Activated naive CD4-positive, alpha-beta T cell treated with anti-CD3 and anti-CD28 coated beads, Interleukin-2, amount 50 U/mL, for 24 hours (primary cell): ENCODE data around the gene HAUS5.
"Not testable (repeated sequence)": the region's sequence is repeated elsewhere in the genome, so short reads cannot be mapped to it uniquely, and the experiment has no call there.

Experiments
- H3K27ac Mint-ChIP-seq: one replicate; pipeline ENCODE4 v1.8.0; 2021; ENCODE audit warnings: mild to moderate bottlenecking, mixed read lengths
- H3K27me3 Mint-ChIP-seq: one replicate; pipeline ENCODE4 v1.8.0; 2021; ENCODE audit warnings: mixed read lengths
- H3K36me3 Mint-ChIP-seq: one replicate; pipeline ENCODE4 v1.8.0; 2021; ENCODE audit warnings: mixed read lengths
- H3K4me1 Mint-ChIP-seq: one replicate; pipeline ENCODE4 v1.8.0; 2021; ENCODE audit warnings: mixed read lengths
- H3K4me3 Mint-ChIP-seq: one replicate; pipeline ENCODE4 v1.8.0; 2021; ENCODE audit warnings: mild to moderate bottlenecking, mixed read lengths
- H3K9me3 Mint-ChIP-seq: one replicate; pipeline ENCODE4 v1.8.0; 2021; ENCODE audit warnings: mixed read lengths

HAUS5 gene

GRCh38 chr19:35612559-35613321, at the start of gene HAUS5:
Gene HAUS5, plus strand, starts transcription at chr19:35612735. Its CDS starts 60 bp downstream, at chr19:35612795.
- Mint-ChIP-seq H3K36me3 (peaks cover 3% of the 10 kb centered on the region), H3K27me3 (no peaks in the 10 kb centered on the region), H3K9me3 (peaks cover 6% of the 10 kb centered on the region), H3K4me1 (peaks cover 32% of the 10 kb centered on the region), H3K27ac (peak within 1 kb of the TSS; percentile 98), H3K4me3 (peak within 1 kb of the TSS; percentile 89)

- Mint-ChIP-seq H3K27me3 (peaks cover 35% of the 10 kb centered on the region), H3K36me3 (peaks cover 2% of the 10 kb centered on the region), H3K4me1 (peaks cover 4% of the 10 kb centered on the region), H3K9me3 (no peaks in the 10 kb centered on the region), H3K27ac (no peak overlapping the region), H3K4me3 (no peak overlapping the region)
These were observed 49.8 kb upstream of the HAUS5 start for GRCh38 chr19:35562776-35563175.

GRCh38 chr19:35563207-35563829, 49.2 kb upstream of the HAUS5 start, which contains the start of gene ATP4A:
Gene ATP4A, minus strand, starts transcription at chr19:35563658. Its CDS starts 29 bp downstream, at chr19:35563629.
- Mint-ChIP-seq H3K27ac (no peak within 1 kb of the TSS), H3K4me3 (no peak within 1 kb of the TSS), H3K9me3 (no peaks in the 10 kb centered on the region), H3K36me3 (peaks cover 2% of the 10 kb centered on the region), H3K4me1 (peaks cover 4% of the 10 kb centered on the region), H3K27me3 (peaks cover 34% of the 10 kb centered on the region)

GRCh38 chr19:35565016-35565856, 47.3 kb upstream of the HAUS5 start:
- Mint-ChIP-seq H3K4me1 (no peaks in the 10 kb centered on the region), H3K9me3 (no peaks in the 10 kb centered on the region), H3K27ac (no peak overlapping the region), H3K4me3 (no peak overlapping the region), H3K27me3 (peaks cover 28% of the 10 kb centered on the region), H3K36me3 (peaks cover 2% of the 10 kb centered on the region)

- H3K4me1 Mint-ChIP-seq = no peaks in the 10 kb centered on the region
- peaks cover 2% of the 10 kb centered on the region for H3K36me3 Mint-ChIP-seq
- no peak overlapping the region for H3K27ac Mint-ChIP-seq
- H3K27me3 Mint-ChIP-seq = peaks cover 17% of the 10 kb centered on the region
- no peak overlapping the region for H3K4me3 Mint-ChIP-seq
- no peaks in the 10 kb centered on the region for H3K9me3 Mint-ChIP-seq
These were observed 45.8 kb upstream of the HAUS5 start for GRCh38 chr19:35566738-35567137.

- no peak overlapping the region for H3K27ac Mint-ChIP-seq
- H3K36me3 Mint-ChIP-seq = no peaks in the 10 kb centered on the region
- peaks cover 6% of the 10 kb centered on the region for H3K27me3 Mint-ChIP-seq
- no peak overlapping the region for H3K4me3 Mint-ChIP-seq
- no peaks in the 10 kb centered on the region for H3K9me3 Mint-ChIP-seq
- no peaks in the 10 kb centered on the region for H3K4me1 Mint-ChIP-seq
These were observed 43.2 kb upstream of the HAUS5 start for GRCh38 chr19:35569281-35569781.

- Mint-ChIP-seq H3K4me1 (no peaks in the 10 kb centered on the region), H3K27me3 (peaks cover 5% of the 10 kb centered on the region), H3K36me3 (peaks cover 6% of the 10 kb centered on the region), H3K9me3 (peaks cover 11% of the 10 kb centered on the region), H3K4me3 (no peak overlapping the region), H3K27ac (no peak overlapping the region)
These were observed 41.0 kb upstream of the HAUS5 start for GRCh38 chr19:35571406-35571965.

- no peak overlapping the region for H3K27ac Mint-ChIP-seq
- peaks cover 17% of the 10 kb centered on the region for H3K9me3 Mint-ChIP-seq
- H3K4me1 Mint-ChIP-seq = no peaks in the 10 kb centered on the region
- peaks cover 12% of the 10 kb centered on the region for H3K36me3 Mint-ChIP-seq
- no peak overlapping the region for H3K4me3 Mint-ChIP-seq
- H3K27me3 Mint-ChIP-seq = peaks cover 4% of the 10 kb centered on the region
These were observed 34.6 kb upstream of the HAUS5 start for GRCh38 chr19:35577918-35578317.

GRCh38 chr19:35578707-35579106, 33.8 kb upstream of the HAUS5 start:
- H3K27ac Mint-ChIP-seq = no peak overlapping the region

GRCh38 chr19:35582760-35583159, 29.8 kb upstream of the HAUS5 start:
- no peaks in the 10 kb centered on the region for H3K4me1 Mint-ChIP-seq
- no peaks in the 10 kb centered on the region for H3K9me3 Mint-ChIP-seq
- no peak overlapping the region for H3K4me3 Mint-ChIP-seq
- H3K36me3 Mint-ChIP-seq = no peaks in the 10 kb centered on the region
- H3K27ac Mint-ChIP-seq = no peak overlapping the region
- H3K27me3 Mint-ChIP-seq = peaks cover 4% of the 10 kb centered on the region

More at GRCh38 chr19:35578707-35579106, 33.8 kb upstream of the HAUS5 start:
- Mint-ChIP-seq H3K4me3 (no peak overlapping the region), H3K27me3 (peaks cover 4% of the 10 kb centered on the region), H3K36me3 (peaks cover 12% of the 10 kb centered on the region), H3K4me1 (no peaks in the 10 kb centered on the region), H3K9me3 (peaks cover 17% of the 10 kb centered on the region)

- Mint-ChIP-seq H3K4me3 (no peak within 1 kb of the TSS), H3K9me3 (no peaks in the 10 kb centered on the region), H3K4me1 (no peaks in the 10 kb centered on the region), H3K27me3 (peaks cover 3% of the 10 kb centered on the region), H3K27ac (no peak within 1 kb of the TSS), H3K36me3 (no peaks in the 10 kb centered on the region)
These were observed 26.7 kb upstream of the HAUS5 start, which contains the start of gene PMIS2 for GRCh38 chr19:35585848-35586247. Gene PMIS2, plus strand, starts transcription at chr19:35586173. Its CDS starts 87 bp downstream, at chr19:35586260.

- no peaks in the 10 kb centered on the region for H3K4me1 Mint-ChIP-seq
- H3K27me3 Mint-ChIP-seq = peaks cover 3% of the 10 kb centered on the region
- no peaks in the 10 kb centered on the region for H3K9me3 Mint-ChIP-seq
- no peak overlapping the region for H3K27ac Mint-ChIP-seq
- no peak overlapping the region for H3K4me3 Mint-ChIP-seq
- no peaks in the 10 kb centered on the region for H3K36me3 Mint-ChIP-seq
These were observed 25.2 kb upstream of the HAUS5 start for GRCh38 chr19:35587321-35587720.

GRCh38 chr19:35590875-35591274, 21.7 kb upstream of the HAUS5 start:
- H3K9me3 Mint-ChIP-seq = no peaks in the 10 kb centered on the region
- H3K36me3 Mint-ChIP-seq = no peaks in the 10 kb centered on the region
- no peak overlapping the region for H3K4me3 Mint-ChIP-seq
- H3K27ac Mint-ChIP-seq = no peak overlapping the region
- no peaks in the 10 kb centered on the region for H3K4me1 Mint-ChIP-seq
- peaks cover 1% of the 10 kb centered on the region for H3K27me3 Mint-ChIP-seq

- H3K27me3 Mint-ChIP-seq = peaks cover 1% of the 10 kb centered on the region
- H3K4me3 Mint-ChIP-seq = no peak overlapping the region
- H3K9me3 Mint-ChIP-seq = no peaks in the 10 kb centered on the region
- H3K36me3 Mint-ChIP-seq = no peaks in the 10 kb centered on the region
- H3K4me1 Mint-ChIP-seq = no peaks in the 10 kb centered on the region
- H3K27ac Mint-ChIP-seq = no peak overlapping the region
These were observed 20.3 kb upstream of the HAUS5 start for GRCh38 chr19:35592226-35592625.

- not testable (repeated sequence) for H3K27me3 Mint-ChIP-seq, H3K4me1 Mint-ChIP-seq, H3K27ac Mint-ChIP-seq, H3K4me3 Mint-ChIP-seq, H3K36me3 Mint-ChIP-seq, H3K9me3 Mint-ChIP-seq
These were observed 17.5 kb upstream of the HAUS5 start for GRCh38 chr19:35595026-35595425.
